Iris pigment epithelial cell (primary cell): ENCODE measurements around the gene PDCD4.
"Not testable (repeated sequence)": the region's sequence is repeated elsewhere in the genome, so short reads cannot be mapped to it uniquely, and the experiment has no call there.

ENCODE experiments used
- DNase-seq: peaks from one replicate; pipeline ENCODE4 v3.0.0-alpha.2; 2011; ENCODE audit warnings: low read depth

The PDCD4 gene

GRCh38 chr10:110861476-110861875 lies 10.3 kb upstream of the PDCD4 start:
- no peak for DNase-seq

- DNase-seq: no peak
These were observed 9.6 kb upstream of the PDCD4 start for GRCh38 chr10:110861930-110862649.

- no peak for DNase-seq
These were observed 8.8 kb upstream of the PDCD4 start for GRCh38 chr10:110862961-110863360.

- DNase-seq: no peak
These were observed 8.4 kb upstream of the PDCD4 start for GRCh38 chr10:110863361-110863760.

- no peak for DNase-seq
These were observed 7.8 kb upstream of the PDCD4 start for GRCh38 chr10:110863956-110864355.

GRCh38 chr10:110864662-110865140 lies 7.0 kb upstream of the PDCD4 start:
- DNase-seq: peak; percentile 15

GRCh38 chr10:110865186-110865808 lies 6.4 kb upstream of the PDCD4 start:
- peak; percentile 71 for DNase-seq

GRCh38 chr10:110865809-110866482 lies 5.8 kb upstream of the PDCD4 start:
- DNase-seq: peak; percentile 55

GRCh38 chr10:110867011-110867806 lies 4.5 kb upstream of the PDCD4 start:
- not testable (repeated sequence) for DNase-seq

GRCh38 chr10:110867807-110868465 lies 3.8 kb upstream of the PDCD4 start:
- DNase-seq: no peak

GRCh38 chr10:110868981-110869380 lies 2.7 kb upstream of the PDCD4 start:
- no peak for DNase-seq

- no peak for DNase-seq
These were observed 868 bp upstream of the PDCD4 start for GRCh38 chr10:110870823-110871297.

- DNase-seq: peak; percentile 93
These were observed 636 bp downstream of the PDCD4 start for GRCh38 chr10:110872145-110872983.

GRCh38 chr10:110872984-110873923 lies 1.5 kb downstream of the PDCD4 start:
- no peak for DNase-seq

- DNase-seq: no peak
These were observed 2.2 kb downstream of the PDCD4 start for GRCh38 chr10:110873951-110874350.

- DNase-seq: no peak
These were observed 4.3 kb downstream of the PDCD4 start for GRCh38 chr10:110876000-110876399.

- DNase-seq: no peak
These were observed 5.1 kb downstream of the PDCD4 start for GRCh38 chr10:110876788-110877187.

GRCh38 chr10:110880012-110880411 lies 8.3 kb downstream of the PDCD4 start:
- DNase-seq: no peak

GRCh38 chr10:110881247-110881646 lies 9.5 kb downstream of the PDCD4 start:
- DNase-seq: no peak
